GM19395 (cell line): ENCODE results near the gene RASGRP2.
"Not testable (repeated sequence)": the region's sequence is repeated elsewhere in the genome, so short reads cannot be mapped to it uniquely, and the experiment has no call there.

ENCODE experiments used
- ATAC-seq: cut with Tn5 transposase; IDR thresholded peaks from one replicate; pipeline ENCODE4 v1.9.1; 2021; ENCODE audit warnings: mild to moderate bottlenecking, moderate library complexity; ENCODE audit not compliant: unreplicated experiment

The RASGRP2 gene

DNA sequence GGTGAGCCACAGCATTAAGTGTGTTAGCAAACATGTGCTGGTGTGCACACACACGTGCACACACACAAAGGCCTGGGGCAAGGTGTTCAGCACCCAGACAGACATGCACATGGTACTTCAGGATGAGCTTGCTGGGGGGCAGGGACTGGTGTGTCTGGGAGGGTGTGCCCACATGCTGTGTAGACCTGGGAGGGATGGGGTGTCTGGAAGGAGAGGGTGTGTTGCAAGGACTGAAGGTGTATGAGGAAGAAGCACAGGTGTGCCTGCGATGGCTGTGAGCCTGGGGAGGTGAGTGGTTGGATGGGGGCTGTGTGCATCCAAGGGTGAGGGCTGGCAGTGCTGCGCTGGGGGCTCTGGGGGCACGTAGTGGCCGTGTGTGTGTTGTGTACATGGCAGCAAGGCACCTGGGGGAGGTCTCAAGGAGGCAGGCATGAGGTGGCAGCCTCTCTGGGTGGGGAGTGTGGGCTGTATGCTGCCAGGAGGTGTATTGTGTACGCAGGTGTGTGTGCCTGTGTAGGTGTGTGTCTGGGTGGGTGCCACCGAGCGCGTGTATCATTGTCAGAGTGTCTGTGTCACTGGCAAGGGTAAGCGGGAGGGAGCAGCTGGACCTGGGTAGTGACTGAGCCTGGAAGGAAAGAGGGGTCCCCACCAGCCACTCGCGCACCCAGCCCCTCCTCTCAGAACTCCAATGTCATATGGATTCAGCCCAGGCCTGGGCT lies 23.1 kb downstream of the RASGRP2 start:
- ATAC-seq = no peak

GRCh38 chr11:64720167-64720566 lies 23.8 kb downstream of the RASGRP2 start:
- no peak for ATAC-seq

DNA sequence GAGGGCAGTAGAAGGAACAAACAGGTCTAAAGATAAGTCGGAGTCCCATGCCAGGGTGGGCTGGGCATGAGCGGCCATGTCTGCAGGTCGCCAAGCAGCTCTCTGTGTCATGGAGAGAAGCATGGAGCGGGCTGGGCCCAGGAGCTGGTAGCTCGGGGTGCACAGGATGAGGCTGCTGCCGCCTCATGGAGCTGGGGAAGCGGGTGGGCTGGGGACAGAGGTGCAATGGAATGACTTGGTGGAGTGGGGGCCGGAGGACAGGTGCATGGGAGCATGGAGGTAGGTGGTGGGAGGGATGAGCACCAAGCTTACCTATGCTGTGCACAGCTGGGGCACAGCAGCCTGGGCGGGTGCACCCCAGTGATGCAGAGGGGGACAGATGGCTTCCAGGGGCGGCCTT lies 24.5 kb downstream of the RASGRP2 start:
- ATAC-seq = no peak

GRCh38 chr11:64718780-64719124 lies 25.2 kb downstream of the RASGRP2 start:
- ATAC-seq = no peak

- no peak for ATAC-seq
Observed at GRCh38 chr11:64718084-64718779, 25.7 kb downstream of the RASGRP2 start.

- ATAC-seq = no peak
Observed at GRCh38 chr11:64717268-64717578, 26.7 kb downstream of the RASGRP2 start.

GRCh38 chr11:64716473-64717267 lies 27.3 kb downstream of the RASGRP2 start:
- ATAC-seq = no peak

DNA sequence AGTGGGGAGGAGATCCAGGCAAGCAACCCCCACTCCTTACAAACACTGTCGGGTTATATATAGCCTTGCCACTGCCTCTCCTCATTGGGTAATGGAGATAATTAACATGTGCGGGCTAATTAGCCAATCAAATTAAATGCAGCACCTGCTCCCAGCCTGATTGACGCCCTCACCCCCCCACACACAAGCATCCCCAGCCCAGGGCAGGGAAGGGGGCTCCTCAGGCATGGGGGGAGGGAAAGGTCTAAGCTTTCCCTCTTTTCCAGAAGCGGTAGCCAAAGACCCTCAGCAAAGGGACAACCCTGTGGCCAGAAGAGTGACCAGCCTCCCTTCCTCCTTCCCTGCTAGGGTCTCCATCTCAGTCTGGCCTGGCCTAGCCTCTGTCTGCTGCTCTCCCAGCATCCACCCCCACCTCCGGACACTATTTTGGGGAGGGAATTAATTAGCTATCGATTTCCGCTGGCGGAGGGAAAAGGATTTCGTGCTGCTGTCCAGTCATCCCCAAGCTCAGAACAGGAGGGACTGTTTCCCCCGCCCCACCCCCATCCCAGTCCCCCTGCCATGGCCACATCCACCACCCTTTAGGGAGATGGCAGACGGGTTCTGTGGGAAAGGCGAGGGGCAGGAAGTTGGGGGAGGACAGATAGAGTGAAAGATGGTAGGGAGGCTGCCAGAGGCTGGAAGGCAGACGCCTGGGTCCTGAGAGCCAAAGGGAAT lies 28.0 kb downstream of the RASGRP2 start:
- no peak for ATAC-seq

GRCh38 chr11:64715110-64715509 lies 28.8 kb downstream of the RASGRP2 start:
- ATAC-seq = no peak

GRCh38 chr11:64714666-64715065 lies 29.3 kb downstream of the RASGRP2 start:
- ATAC-seq = no peak

GRCh38 chr11:64713781-64714363 lies 30.1 kb downstream of the RASGRP2 start:
- no peak for ATAC-seq

DNA sequence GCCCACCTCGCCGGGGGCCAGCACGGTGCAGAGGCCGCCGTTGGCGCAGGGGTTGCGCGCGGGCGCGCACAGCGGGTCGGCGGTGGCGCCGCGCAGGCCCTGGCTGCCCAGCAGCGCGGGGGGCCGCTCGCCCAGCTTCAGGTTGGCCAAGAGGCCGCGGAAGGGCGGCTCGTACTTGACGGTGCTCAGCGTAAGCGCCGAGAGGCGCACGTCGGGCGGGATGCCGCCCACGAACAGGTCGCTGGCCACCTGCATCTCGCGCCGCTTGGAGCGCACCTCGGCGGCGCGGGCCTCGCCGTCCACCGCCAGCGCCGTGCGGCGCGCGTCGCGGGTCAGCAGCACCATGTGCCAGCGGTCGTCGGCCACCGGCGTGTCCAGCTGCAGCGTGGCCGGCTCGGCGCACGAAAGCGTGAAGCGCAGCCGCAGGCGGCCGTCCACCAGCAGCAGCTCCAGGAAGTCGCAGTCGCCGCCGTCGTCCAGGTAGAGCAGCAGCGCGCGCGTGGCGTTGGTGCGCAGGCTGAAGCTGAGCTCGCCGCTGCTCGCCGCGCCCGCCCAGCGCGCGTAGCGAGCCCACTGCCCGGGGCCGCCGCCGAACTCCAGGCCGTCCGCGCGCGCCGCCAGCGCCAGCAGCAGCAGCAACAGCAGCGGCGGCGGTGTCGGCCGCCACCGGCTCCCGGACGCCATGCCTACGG lies 30.8 kb downstream of the RASGRP2 start:
- no peak for ATAC-seq

DNA sequence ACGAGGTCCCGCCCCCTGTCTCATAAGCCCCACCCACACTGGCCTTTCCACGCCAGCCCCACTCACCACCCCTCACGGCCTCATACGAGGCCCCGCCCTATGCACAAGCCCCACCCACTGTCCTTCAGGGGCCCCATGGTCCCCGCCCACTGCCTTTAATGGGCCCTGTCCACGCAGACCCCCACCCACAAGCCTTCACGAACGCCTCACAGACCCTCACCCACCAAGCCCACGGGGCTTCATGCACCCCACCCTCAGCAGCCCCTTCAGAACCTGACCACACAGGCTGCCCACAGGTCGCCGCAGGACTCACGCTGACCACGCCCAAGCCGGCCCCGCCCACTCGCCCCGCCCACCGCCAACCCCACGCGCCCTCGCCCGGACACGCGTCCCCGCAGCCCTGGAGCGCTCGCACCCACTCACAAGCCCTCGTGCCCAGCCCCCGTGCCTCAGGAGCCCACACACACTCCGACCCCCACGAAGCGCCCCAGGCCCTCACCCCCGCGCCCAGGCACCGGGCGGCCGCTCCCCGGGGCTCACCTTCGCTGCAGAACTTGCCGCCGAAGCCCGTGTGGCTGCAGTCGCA lies 31.4 kb downstream of the RASGRP2 start:
- ATAC-seq = no peak

DNA sequence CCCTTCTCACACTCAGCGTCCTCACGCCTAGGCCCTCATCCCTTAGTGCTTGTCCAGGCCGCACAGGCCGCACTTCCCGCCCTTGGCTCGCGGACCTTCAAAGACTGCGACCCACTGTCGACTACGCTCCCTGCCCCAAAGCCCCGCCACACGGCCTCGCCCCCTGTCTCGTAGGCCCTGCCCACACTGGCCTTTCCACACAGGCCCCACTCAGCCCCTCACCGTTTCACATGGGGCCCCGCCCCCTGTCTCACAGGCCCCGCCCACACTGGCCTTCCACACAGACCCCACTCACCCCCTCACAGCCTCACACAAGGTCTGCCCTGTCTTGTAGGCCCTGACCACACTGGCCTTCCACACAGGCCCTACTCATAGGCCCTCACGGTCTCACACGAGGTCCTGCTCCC lies 32.0 kb downstream of the RASGRP2 start:
- no peak for ATAC-seq

- no peak for ATAC-seq
Observed at GRCh38 chr11:64711138-64711955, 32.6 kb downstream of the RASGRP2 start.

DNA sequence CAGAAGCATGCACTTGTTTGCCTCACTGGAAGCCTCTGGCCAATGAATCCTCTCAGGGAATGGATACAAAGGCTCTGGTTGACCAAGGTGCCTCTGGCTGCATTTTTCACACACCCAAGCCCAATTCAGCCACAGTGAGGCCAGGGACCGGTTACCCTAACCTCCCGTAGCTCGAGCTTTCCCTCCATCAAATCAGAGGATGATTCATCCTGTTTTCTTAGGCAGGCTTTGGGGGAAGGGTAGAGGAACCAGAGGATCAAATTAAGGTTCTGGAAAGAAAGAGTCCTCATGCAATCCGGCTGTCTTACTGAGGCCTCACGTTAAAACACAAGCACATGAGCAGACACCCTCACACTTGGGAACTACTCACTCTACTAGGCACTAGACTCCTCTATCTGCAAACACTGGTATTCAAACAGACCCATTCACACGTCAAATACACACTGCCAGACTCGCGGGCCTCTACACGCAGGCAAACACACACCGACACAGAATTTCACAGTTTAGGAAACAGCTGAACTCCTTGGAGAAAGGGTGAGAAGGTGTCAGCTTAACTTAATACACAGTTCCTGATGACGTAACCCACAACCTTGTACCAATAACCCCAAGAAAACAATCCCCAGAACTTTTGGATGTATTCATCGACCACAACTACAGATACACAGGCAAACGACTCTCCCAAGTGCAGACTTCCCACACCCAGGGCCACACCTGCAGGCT lies 33.4 kb downstream of the RASGRP2 start:
- ATAC-seq = no peak

- ATAC-seq = no peak
Observed at GRCh38 chr11:64705501-64705900, 38.4 kb downstream of the RASGRP2 start.

- no peak for ATAC-seq
Observed at GRCh38 chr11:64703048-64703447, 40.9 kb downstream of the RASGRP2 start.

GRCh38 chr11:64701956-64702355 lies 42.0 kb downstream of the RASGRP2 start:
- not testable (repeated sequence) for ATAC-seq
